Dendritic cell treated with granulocyte-macrophage colony-stimulating factor and Interleukin-4, amounts not matched to agents 40 ng/mL and 50 ng/mL, for 4 days (primary cell): ENCODE results near the gene SLC2A6.

Experiments used
- H3K27ac Mint-ChIP-seq: one replicate; pipeline ENCODE4 v1.8.0; 2022; ENCODE audit warnings: mild to moderate bottlenecking, mixed read lengths
- H3K27me3 Mint-ChIP-seq: one replicate; pipeline ENCODE4 v1.8.0; 2022; ENCODE audit warnings: mild to moderate bottlenecking, mixed read lengths
- H3K36me3 Mint-ChIP-seq: one replicate; pipeline ENCODE4 v1.8.0; 2022; ENCODE audit warnings: low read depth, mixed read lengths
- H3K4me1 Mint-ChIP-seq: one replicate; pipeline ENCODE4 v1.8.0; 2022; ENCODE audit warnings: low read depth, mixed read lengths
- H3K4me3 Mint-ChIP-seq: one replicate; pipeline ENCODE4 v1.8.0; 2022; ENCODE audit warnings: mild to moderate bottlenecking, moderate library complexity, mixed read lengths
- H3K9me3 Mint-ChIP-seq: one replicate; pipeline ENCODE4 v1.8.0; 2022; ENCODE audit warnings: mixed read lengths
- intact Hi-C: fragments of 100-400 bp; cut with micrococcal nuclease; formaldehyde crosslinking; loops from one replicate; pipeline ENCODE4 v1.15.0; 2022

The SLC2A6 gene

DNA sequence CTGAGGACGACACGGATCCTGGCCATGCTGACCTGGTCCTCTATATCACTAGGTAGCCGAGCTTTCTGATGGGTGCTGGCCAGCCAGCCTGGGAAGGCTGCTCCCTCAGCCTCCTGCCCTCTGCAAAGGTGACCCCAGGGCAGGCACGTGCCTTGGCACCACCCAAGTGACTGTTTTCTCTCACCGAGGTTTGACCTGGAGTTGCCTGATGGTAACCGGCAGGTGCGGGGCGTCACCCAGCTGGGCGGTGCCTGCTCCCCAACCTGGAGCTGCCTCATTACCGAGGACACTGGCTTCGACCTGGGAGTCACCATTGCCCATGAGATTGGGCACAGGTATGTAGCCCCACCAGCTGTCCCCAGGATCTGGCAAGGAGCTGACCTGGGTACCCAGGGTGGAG lies 52.9 kb downstream of the SLC2A6 start:
- Mint-ChIP-seq H3K36me3 (no peaks in the 10 kb centered on the region), H3K27me3 (peaks cover 52% of the 10 kb centered on the region), H3K9me3 (no peaks in the 10 kb centered on the region), H3K4me1 (no peaks in the 10 kb centered on the region), H3K4me3 (no peak overlapping the region), H3K27ac (no peak overlapping the region)
- intact Hi-C loops: no loop called here

DNA sequence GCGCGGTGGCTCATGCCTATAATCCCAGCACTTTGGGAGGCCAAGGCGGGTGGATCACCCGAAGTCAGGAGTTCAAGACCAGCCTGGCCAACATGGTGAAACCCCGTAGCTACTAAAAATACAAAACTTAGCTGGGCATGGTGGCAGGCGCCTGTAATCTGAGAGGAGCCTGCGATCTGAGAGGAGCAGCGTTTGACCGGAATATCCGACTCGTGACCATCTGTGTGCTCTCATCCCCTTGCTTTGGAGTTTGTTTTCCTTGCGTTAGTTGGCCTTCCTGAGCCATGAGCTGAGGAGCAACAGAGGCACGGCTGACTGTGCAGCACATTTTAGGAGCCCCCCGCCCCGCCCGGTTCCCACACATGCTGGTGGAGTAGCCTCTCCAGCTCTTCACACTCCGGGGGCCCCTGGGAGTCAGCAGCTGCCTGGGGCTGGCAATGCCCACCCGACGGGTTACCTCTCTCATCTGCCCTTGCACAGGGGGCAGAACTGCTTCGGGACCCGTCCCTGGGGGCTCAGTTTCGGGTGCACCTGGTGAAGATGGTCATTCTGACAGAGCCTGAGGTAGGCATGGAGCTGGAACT lies 53.8 kb downstream of the SLC2A6 start:
- no peak overlapping the region for H3K4me3 Mint-ChIP-seq
- intact Hi-C loops: no loop called here
- H3K9me3 Mint-ChIP-seq: no peaks in the 10 kb centered on the region
- no peaks in the 10 kb centered on the region for H3K4me1 Mint-ChIP-seq
- no peak overlapping the region for H3K27ac Mint-ChIP-seq
- H3K36me3 Mint-ChIP-seq: no peaks in the 10 kb centered on the region
- H3K27me3 Mint-ChIP-seq: peaks cover 46% of the 10 kb centered on the region

DNA sequence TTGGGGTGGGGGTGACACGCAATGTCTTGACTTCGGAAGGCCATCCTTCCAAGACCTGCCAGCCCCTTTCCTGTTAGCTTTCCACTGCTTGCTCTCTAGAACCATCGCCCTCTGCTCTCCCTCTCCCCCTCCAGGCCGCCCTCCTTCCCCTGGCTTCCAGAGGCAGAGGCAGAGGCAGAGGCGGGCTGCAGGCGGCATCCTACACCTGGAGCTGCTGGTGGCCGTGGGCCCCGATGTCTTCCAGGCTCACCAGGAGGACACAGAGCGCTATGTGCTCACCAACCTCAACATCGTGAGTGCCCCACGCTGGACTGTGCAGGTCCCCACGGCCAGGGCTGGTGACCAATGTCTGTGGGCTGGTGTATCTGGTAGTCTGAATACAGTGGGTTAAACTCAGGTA lies 54.7 kb downstream of the SLC2A6 start:
- Mint-ChIP-seq H3K4me3 (no peak overlapping the region), H3K27me3 (peaks cover 37% of the 10 kb centered on the region), H3K4me1 (peaks cover 3% of the 10 kb centered on the region), H3K36me3 (no peaks in the 10 kb centered on the region), H3K9me3 (no peaks in the 10 kb centered on the region), H3K27ac (no peak overlapping the region)
- intact Hi-C loops: loop anchor here (5.0 kb wide), 1 partner anchor 33 kb away; the partner anchor contains the start of gene CACFD1

DNA sequence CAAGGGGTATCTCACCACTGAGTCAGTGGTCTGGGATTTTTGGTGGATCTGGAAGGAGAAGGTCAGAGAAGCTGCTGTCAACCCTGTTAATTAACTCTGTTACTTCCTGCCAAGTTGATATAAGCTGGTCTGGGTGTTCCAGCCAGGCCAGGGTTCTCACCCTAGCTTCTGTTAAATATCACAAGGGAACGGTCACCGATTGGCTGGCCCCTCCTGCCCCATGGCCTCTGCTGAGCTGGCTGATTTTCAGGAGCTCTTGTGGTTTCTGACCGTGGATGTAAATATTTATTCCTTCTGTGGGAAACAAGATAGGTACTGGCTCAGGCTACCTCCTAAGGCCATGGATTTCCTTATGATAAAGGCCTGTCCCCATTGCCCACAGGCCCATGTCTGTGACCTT lies 55.7 kb downstream of the SLC2A6 start:
- peaks cover 30% of the 10 kb centered on the region for H3K27me3 Mint-ChIP-seq
- H3K4me1 Mint-ChIP-seq: peaks cover 12% of the 10 kb centered on the region
- no peak overlapping the region for H3K4me3 Mint-ChIP-seq
- H3K27ac Mint-ChIP-seq: no peak overlapping the region
- intact Hi-C loops: loop anchor here (5.0 kb wide), 1 partner anchor 34 kb away; the partner anchor contains the start of gene CACFD1
- H3K36me3 Mint-ChIP-seq: peaks cover 2% of the 10 kb centered on the region
- H3K9me3 Mint-ChIP-seq: no peaks in the 10 kb centered on the region

DNA sequence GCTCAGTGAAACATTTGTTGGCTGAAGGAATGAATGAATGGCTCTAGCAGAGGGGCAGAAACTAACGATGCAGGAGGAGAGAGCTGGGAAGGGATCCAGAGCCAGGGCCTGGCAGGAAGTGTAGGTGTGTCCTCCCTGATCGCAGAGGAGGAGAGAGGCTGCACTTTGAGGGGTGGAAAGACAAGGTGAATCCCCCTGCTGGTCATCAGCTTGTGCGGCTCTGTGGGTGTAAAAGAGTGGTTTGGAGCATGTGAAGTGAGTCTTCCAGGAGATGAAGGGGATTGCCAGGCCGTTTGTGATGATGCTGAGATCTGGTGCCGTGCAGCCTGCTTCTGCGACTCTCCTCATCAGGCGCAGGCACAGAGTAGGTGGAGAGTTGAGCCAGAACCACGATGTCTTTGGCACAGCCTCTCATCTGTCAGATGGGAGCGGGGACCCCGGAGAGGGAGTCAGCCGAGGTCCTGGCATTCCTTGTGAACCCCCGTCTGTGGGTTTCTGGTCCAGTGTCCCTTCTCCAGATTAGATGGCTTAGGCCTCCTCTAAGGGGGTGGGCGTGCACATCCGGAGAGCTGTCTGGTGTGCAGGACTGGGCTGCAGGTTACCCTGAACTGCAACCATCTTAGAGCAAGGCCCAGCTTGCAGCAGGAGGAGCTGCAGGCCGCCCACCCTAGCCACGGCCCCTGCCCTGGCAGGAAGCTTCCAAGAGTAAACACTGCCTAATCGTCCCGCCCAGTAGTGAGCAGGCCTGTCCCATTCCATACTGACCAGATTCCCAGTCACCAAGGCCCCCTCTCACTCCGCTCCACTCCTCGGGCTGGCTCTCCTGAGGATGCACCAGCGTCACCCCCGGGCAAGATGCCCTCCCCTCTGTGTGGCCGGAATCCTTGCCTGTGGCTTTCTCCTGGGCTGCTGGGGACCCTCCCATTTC lies 57.0 kb downstream of the SLC2A6 start, which contains the start of gene ADAMTS13:
ADAMTS13 (plus strand) TSS at position 753 of the 928 bp plus-strand sequence; CDS start at position 830, 77 bp downstream.
- Mint-ChIP-seq H3K4me3 (no peak within 1 kb of the TSS), H3K4me1 (peaks cover 16% of the 10 kb centered on the region), H3K27ac (no peak within 1 kb of the TSS), H3K36me3 (peaks cover 12% of the 10 kb centered on the region), H3K9me3 (no peaks in the 10 kb centered on the region), H3K27me3 (peaks cover 16% of the 10 kb centered on the region)
- intact Hi-C loops: loop anchor here (5.0 kb wide), 1 partner anchor 35 kb away; the partner anchor contains the start of gene CACFD1
